PC-3 (cell line): ENCODE data around the gene ZFHX3. TPM values are rescaled to one million over a fixed set of nuclear protein-coding genes. Genes with fewer than 3 reads are reported as not detected.

Experiments
- ATAC-seq: fragments of 200-7000 bp; cut with Tn5 transposase; 2 replicates; pipeline ENCODE4 v1.9.1; 2020; ENCODE audit warnings: mild to moderate bottlenecking, moderate library complexity
- BruUV-seq: library from RNA; stranded (reverse); fragments of 400-500 nt; replicated peaks from 2 replicates; lab custom pipeline; 2021; lab: Mats Ljungman, UMichigan
- CTCF ChIA-PET: fragments of 300-600 bp; sonication (Branson Sonifier 250); formaldehyde crosslinking; loops from one replicate; lab custom pipeline; 2022; ENCODE audit warnings: antibody characterized with exemption; lab: Charles Lee
- POLR2A ChIA-PET: fragments of 300-600 bp; sonication (Branson Sonifier 250); formaldehyde crosslinking; loops from one replicate; lab custom pipeline; 2022; ENCODE audit warnings: antibody characterized with exemption; ENCODE audit not compliant: unreplicated experiment; lab: Charles Lee
- DNase-seq: peaks from one replicate; pipeline ENCODE4 v3.0.0-alpha.2; 2015
- H2AFZ ChIP-seq: fragments of 300-600 bp; sonication (generic); 2 replicates; pipeline ENCODE4 v1.6.0; 2016; ENCODE audit warnings: antibody characterized with exemption, low read length
- H3F3A ChIP-seq: fragments of 300-600 bp; sonication (generic); one replicate; pipeline ENCODE4 v1.6.0; 2017; ENCODE audit warnings: antibody characterized with exemption, low read length, control low read depth, mild to moderate bottlenecking; ENCODE audit not compliant: unreplicated experiment
- H3K27ac ChIP-seq: fragments of 300-600 bp; sonication (generic); 2 replicates; pipeline ENCODE4 v1.5.1; 2016; ENCODE audit warnings: mild to moderate bottlenecking, low read length
- H3K27me3 ChIP-seq: fragments of 300-600 bp; sonication (generic); 2 replicates; pipeline ENCODE4 v1.6.1; 2016; ENCODE audit warnings: low read length, mixed read lengths
- H3K36me3 ChIP-seq: fragments of 300-600 bp; sonication (generic); 2 replicates; pipeline ENCODE4 v1.6.1; 2016; ENCODE audit warnings: low read depth, mixed run types, low read length, mixed read lengths
- H3K4me1 ChIP-seq: fragments of 300-600 bp; sonication (generic); 2 replicates; pipeline ENCODE4 v1.5.1; 2016; ENCODE audit warnings: low read length; ENCODE audit not compliant: insufficient read depth
- H3K4me2 ChIP-seq: fragments of 300-600 bp; sonication (generic); 2 replicates; pipeline ENCODE4 v1.6.0; 2016; ENCODE audit warnings: low read length
- H3K4me3 ChIP-seq: fragments of 300-600 bp; sonication (generic); 2 replicates; pipeline ENCODE4 v1.5.1; 2016; ENCODE audit warnings: mild to moderate bottlenecking, low read length, mixed read lengths
- H3K79me2 ChIP-seq: fragments of 300-600 bp; sonication (generic); 2 replicates; pipeline ENCODE4 v1.6.1; 2017; ENCODE audit warnings: low read length, mixed read lengths
- H3K9ac ChIP-seq: fragments of 300-600 bp; sonication (generic); 2 replicates; pipeline ENCODE4 v1.6.0; 2016; ENCODE audit warnings: mild to moderate bottlenecking, low read length
- H3K9me2 ChIP-seq: fragments of 300-600 bp; sonication (generic); replicated peaks from 2 replicates; pipeline ENCODE4 v1.6.1; 2016; ENCODE audit warnings: mixed run types, low read length, mixed read lengths
- H3K9me3 ChIP-seq: fragments of 300-600 bp; sonication (generic); 2 replicates; pipeline ENCODE4 v1.6.1; 2016; ENCODE audit warnings: low read length, mixed read lengths
- H4K20me1 ChIP-seq: fragments of 300-600 bp; sonication (generic); 2 replicates; pipeline ENCODE4 v1.6.1; 2016; ENCODE audit warnings: low read length, mixed read lengths
- CTCF ChIP-seq: fragments of 300-600 bp; sonication (generic); conservative IDR thresholded peaks from 2 replicates; pipeline ENCODE4 v1.5.1; 2017; ENCODE audit warnings: antibody characterized with exemption, low read depth, mild to moderate bottlenecking, low read length
- EZH2 ChIP-seq: fragments of 300-600 bp; sonication (generic); IDR thresholded peaks from one replicate; pipeline ENCODE4 v1.6.1; 2017; ENCODE audit warnings: antibody characterized with exemption, mild to moderate bottlenecking, low read length; ENCODE audit not compliant: unreplicated experiment
- EZH2phosphoT487 ChIP-seq: fragments of 300-600 bp; sonication (generic); IDR thresholded peaks from 2 replicates; pipeline ENCODE4 v1.6.1; 2018; ENCODE audit warnings: mild to moderate bottlenecking, antibody characterized with exemption, low read length, borderline replicate concordance
- intact Hi-C: fragments of 100-400 bp; cut with micrococcal nuclease; formaldehyde crosslinking; loops from 2 replicates; pipeline ENCODE4 v1.9.0; 2023
- total RNA-seq: library from RNA; depleted of rRNA; stranded (reverse); fragments of >200 nt; gene quantifications from 2 replicates; pipeline ENCODE4 v1.2.3, GENCODE V29; 2014

The ZFHX3 gene
- total RNA-seq, 1 experiment from 2014 or later = 3.5 TPM

- peak; percentile 38 for DNase-seq
- ChIA-PET CTCF (no interaction called here), POLR2A (no interaction called here)
- ATAC-seq = peak; percentile 66
- H3K9me3 ChIP-seq = no peaks in the 10 kb centered on the region
- H3K9ac ChIP-seq = no peak overlapping the region
- H3F3A ChIP-seq = no peaks in the 10 kb centered on the region
- no peak overlapping the region for H3K4me2 ChIP-seq
- H2AFZ ChIP-seq = no peak overlapping the region
- no peaks in the 10 kb centered on the region for H4K20me1 ChIP-seq
- H3K27ac ChIP-seq = no peak overlapping the region
- intact Hi-C loops = no loop called here
- H3K36me3 ChIP-seq = no peaks in the 10 kb centered on the region
- BruUV-seq = no TSS peak
- H3K9me2 ChIP-seq = no peaks in the 10 kb centered on the region
- peaks cover 5% of the 10 kb centered on the region; the same call in 1 of the 2 replicates for H3K4me1 ChIP-seq
- no peaks in the 10 kb centered on the region for H3K27me3 ChIP-seq
- H3K4me3 ChIP-seq = no peak overlapping the region
- TF ChIP-seq EZH2phosphoT487 (no peak), EZH2 (no peak), CTCF (no peak)
- H3K79me2 ChIP-seq = no peaks in the 10 kb centered on the region
Measured at GRCh38 chr16:72739577-72739976, 308.4 kb downstream of the ZFHX3 start.

GRCh38 chr16:72736074-72736473, 311.9 kb downstream of the ZFHX3 start:
- H3K36me3 ChIP-seq = no peaks in the 10 kb centered on the region
- no peaks in the 10 kb centered on the region for H3F3A ChIP-seq
- no peak overlapping the region for H3K4me2 ChIP-seq
- H2AFZ ChIP-seq = no peak overlapping the region
- no peaks in the 10 kb centered on the region for H3K79me2 ChIP-seq
- no peaks in the 10 kb centered on the region for H3K9me3 ChIP-seq
- no peaks in the 10 kb centered on the region for H4K20me1 ChIP-seq
- no peak overlapping the region for H3K27ac ChIP-seq
- intact Hi-C loops = no loop called here
- peaks cover 5% of the 10 kb centered on the region; the same call in 1 of the 2 replicates for H3K4me1 ChIP-seq
- no peaks in the 10 kb centered on the region for H3K27me3 ChIP-seq
- no peak for TF ChIP-seq EZH2
- TF ChIP-seq CTCF = no peak
- no peak overlapping the region for H3K4me3 ChIP-seq
- no peak for ATAC-seq
- no TSS peak for BruUV-seq
- no peak for DNase-seq
- H3K9me2 ChIP-seq = no peaks in the 10 kb centered on the region
- CTCF ChIA-PET = no interaction called here
- H3K9ac ChIP-seq = no peak overlapping the region
- POLR2A ChIA-PET = no interaction called here
